Measurements from ENCODE around the gene LRRC66.

LRRC66 gene

DNA sequence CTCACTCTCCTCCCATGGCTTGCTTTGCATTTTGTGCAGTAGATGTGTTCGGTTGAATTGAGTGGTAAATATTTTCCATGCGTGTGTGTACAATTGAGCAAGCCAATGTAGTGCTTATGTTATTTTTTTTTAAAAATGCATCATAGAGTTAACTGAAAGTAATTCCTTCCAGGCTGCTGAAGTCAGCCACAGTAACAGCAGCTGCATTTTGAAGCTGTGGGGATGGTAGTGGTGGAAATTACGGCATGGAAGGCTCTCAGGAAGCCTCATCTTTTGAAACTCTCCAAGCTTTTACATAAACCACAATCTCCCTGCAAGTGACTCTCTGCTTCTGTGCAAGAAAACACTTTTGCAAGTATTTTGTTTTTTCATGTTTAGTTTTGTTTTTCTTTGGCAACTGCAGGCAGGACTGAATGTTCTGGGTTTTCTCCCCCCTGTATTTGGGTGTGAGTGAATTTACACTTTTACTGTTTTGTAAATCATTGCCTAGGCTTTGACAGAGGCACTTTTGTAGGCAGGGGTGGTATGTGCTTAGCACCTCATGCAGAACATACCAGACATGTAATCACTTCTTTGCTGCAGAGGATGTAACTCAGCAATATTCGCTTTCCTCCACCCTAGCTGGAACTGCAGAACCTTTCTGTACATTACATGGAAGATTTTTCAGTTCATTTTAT, 56.2 kb downstream of the LRRC66 start:
- Histone ChIP-seq H3K4me3 (IDR thresholded peaks at IDR 0.05; ENCODE audit: insufficient read depth, low read depth, low read length) (no peak overlapping the region), H3K27ac (no peak overlapping the region), H3K9ac (no peak overlapping the region), H2AFZ (ENCODE audit: low read depth) (no peak overlapping the region), H3K27me3 (ENCODE audit: insufficient read depth, low read depth) (no peaks in the 10 kb centered on the region), H3K4me1 (ENCODE audit: low read depth, poor library complexity, severe bottlenecking) (no peaks in the 10 kb centered on the region), H4K20me1 (ENCODE audit: insufficient read depth) (no peaks in the 10 kb centered on the region), H3K79me2 (ENCODE audit: insufficient read depth, low read depth) (no peaks in the 10 kb centered on the region), H3K36me3 (ENCODE audit: insufficient read depth) (no peaks in the 10 kb centered on the region), H3K4me2 (no peak overlapping the region)
- TF ChIP-seq, protein P1, sequence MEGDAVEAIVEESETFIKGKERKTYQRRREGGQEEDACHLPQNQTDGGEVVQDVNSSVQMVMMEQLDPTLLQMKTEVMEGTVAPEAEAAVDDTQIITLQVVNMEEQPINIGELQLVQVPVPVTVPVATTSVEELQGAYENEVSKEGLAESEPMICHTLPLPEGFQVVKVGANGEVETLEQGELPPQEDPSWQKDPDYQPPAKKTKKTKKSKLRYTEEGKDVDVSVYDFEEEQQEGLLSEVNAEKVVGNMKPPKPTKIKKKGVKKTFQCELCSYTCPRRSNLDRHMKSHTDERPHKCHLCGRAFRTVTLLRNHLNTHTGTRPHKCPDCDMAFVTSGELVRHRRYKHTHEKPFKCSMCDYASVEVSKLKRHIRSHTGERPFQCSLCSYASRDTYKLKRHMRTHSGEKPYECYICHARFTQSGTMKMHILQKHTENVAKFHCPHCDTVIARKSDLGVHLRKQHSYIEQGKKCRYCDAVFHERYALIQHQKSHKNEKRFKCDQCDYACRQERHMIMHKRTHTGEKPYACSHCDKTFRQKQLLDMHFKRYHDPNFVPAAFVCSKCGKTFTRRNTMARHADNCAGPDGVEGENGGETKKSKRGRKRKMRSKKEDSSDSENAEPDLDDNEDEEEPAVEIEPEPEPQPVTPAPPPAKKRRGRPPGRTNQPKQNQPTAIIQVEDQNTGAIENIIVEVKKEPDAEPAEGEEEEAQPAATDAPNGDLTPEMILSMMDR (conservative IDR thresholded peaks at IDR 0.05; ENCODE audit: low read depth, low read length), result no peak

DNA sequence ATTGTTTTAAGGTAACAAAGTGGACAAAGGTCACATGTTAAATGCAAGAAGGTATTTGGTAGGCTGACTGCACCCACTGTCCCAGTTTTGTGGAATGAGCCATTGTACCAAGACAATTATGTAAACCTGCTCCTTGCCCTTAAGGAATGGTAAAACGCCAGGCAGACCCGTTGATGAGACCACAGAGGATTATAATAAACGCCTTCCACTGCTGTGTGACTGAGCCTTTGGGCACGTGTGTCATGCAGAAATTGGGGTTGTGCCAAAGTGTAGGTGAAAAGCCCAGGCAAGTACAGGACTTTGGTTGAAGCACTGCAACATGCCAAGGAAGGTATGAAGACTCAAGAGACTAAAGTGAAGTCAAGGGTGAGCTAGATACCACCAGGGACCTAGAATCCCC, 59.7 kb downstream of the LRRC66 start:
- Histone ChIP-seq H3K36me3 (ENCODE audit: insufficient read depth) (no peaks in the 10 kb centered on the region), H3K4me2 (no peak overlapping the region), H2AFZ (ENCODE audit: low read depth) (no peak overlapping the region), H4K20me1 (ENCODE audit: insufficient read depth) (no peaks in the 10 kb centered on the region), H3K27ac (no peak overlapping the region), H3K9ac (no peak overlapping the region), H3K27me3 (ENCODE audit: insufficient read depth, low read depth) (no peaks in the 10 kb centered on the region), H3K79me2 (ENCODE audit: insufficient read depth, low read depth) (no peaks in the 10 kb centered on the region), H3K4me1 (ENCODE audit: low read depth, poor library complexity, severe bottlenecking) (no peaks in the 10 kb centered on the region), H3K4me3 (IDR thresholded peaks at IDR 0.05; ENCODE audit: insufficient read depth, low read depth, low read length) (no peak overlapping the region)
- TF ChIP-seq, protein P1 (conservative IDR thresholded peaks at IDR 0.05; ENCODE audit: low read depth, low read length), result no peak

DNA sequence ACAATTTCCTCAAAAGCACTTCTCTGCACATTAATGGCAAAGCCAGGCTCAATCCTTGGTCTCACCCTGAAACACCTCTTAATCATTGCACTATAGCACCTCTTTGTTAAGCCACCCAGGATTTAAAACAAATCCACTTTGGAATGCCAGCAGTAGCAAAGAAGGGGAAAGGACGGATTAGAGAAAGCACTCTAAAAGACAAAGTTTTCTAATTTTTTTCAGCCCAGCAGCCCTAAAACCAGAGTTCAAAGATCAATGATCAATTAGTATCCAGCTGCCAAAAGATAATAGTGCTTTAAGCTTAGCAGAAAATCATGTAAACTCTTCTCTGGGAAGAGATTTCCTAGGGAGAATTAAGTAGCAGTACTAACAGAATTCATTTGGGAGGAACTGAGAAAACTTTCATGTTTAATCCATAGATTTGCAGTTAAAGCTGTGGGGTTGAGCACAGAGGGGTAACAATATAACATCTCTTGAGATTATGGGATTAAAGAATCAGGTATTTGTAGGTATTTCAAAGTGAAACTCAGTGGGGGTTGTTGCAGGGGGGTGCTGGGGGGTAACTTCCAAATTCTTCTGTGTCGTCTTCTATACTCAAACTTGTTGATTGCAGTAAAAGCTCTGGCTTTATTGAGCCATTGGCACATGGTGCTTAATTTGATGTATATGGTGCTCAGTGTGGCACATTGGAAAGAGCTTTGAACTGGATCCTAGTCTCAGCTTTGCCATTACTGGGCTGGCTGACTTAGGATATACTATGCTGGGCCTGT, 61.8 kb downstream of the LRRC66 start:
- Histone ChIP-seq H3K27ac (no peak overlapping the region), H3K9ac (no peak overlapping the region), H2AFZ (ENCODE audit: low read depth) (no peak overlapping the region), H3K4me2 (no peak overlapping the region), H3K4me1 (ENCODE audit: low read depth, poor library complexity, severe bottlenecking) (no peaks in the 10 kb centered on the region), H3K36me3 (ENCODE audit: insufficient read depth) (no peaks in the 10 kb centered on the region), H3K79me2 (ENCODE audit: insufficient read depth, low read depth) (no peaks in the 10 kb centered on the region), H3K4me3 (IDR thresholded peaks at IDR 0.05; ENCODE audit: insufficient read depth, low read depth, low read length) (no peak overlapping the region), H4K20me1 (ENCODE audit: insufficient read depth) (no peaks in the 10 kb centered on the region), H3K27me3 (ENCODE audit: insufficient read depth, low read depth) (no peaks in the 10 kb centered on the region)
- TF ChIP-seq, protein P1 (conservative IDR thresholded peaks at IDR 0.05; ENCODE audit: low read depth, low read length), result no peak
